Hindlimb muscle (tissue), 1 donor: Measurements from ENCODE around the gene LRRC71. TPM values are rescaled to one million over a fixed set of nuclear protein-coding genes. Genes with fewer than 3 reads are reported as not detected.
"Not testable (repeated sequence)": the region's sequence is repeated elsewhere in the genome, so short reads cannot be mapped to it uniquely, and the experiment has no call there.

Experiments used
- DNase-seq: peaks from one replicate; pipeline ENCODE4 v3.0.0-alpha.2; 2013
- polyA plus RNA-seq: library from polyadenylated mRNA; unstranded; fragments of 120-200 nt; gene quantifications from one replicate; pipeline ENCODE4 v1.2.1, GENCODE V29; 2013; ENCODE audit not compliant: insufficient read length

Gene LRRC71
- polyA plus RNA-seq, 1 donor, result 0.83 TPM

GRCh38 chr1:156905651-156906050 lies 14.8 kb upstream of the LRRC71 start:
- DNase-seq, result no peak

GRCh38 chr1:156906206-156906906 lies 14.1 kb upstream of the LRRC71 start:
- no peak for DNase-seq

- DNase-seq, result no peak
These were observed 11.9 kb upstream of the LRRC71 start for GRCh38 chr1:156908541-156908940.

- DNase-seq, result no peak
These were observed 11.5 kb upstream of the LRRC71 start for GRCh38 chr1:156908955-156909354.

- no peak for DNase-seq
These were observed 10.8 kb upstream of the LRRC71 start for GRCh38 chr1:156909671-156910070.

- DNase-seq, result no peak
These were observed 10.1 kb upstream of the LRRC71 start for GRCh38 chr1:156910309-156910782.

- DNase-seq, result no peak
These were observed 8.7 kb upstream of the LRRC71 start for GRCh38 chr1:156911577-156912298.

GRCh38 chr1:156912310-156912709 lies 8.1 kb upstream of the LRRC71 start:
- DNase-seq, result no peak

GRCh38 chr1:156912861-156913808 lies 7.3 kb upstream of the LRRC71 start:
- no peak for DNase-seq

GRCh38 chr1:156913809-156914387 lies 6.5 kb upstream of the LRRC71 start:
- DNase-seq, result no peak

- no peak for DNase-seq
These were observed 6.0 kb upstream of the LRRC71 start for GRCh38 chr1:156914440-156914856.

GRCh38 chr1:156921053-156921529 lies 659 bp downstream of the LRRC71 start:
- no peak for DNase-seq

- DNase-seq, result no peak
These were observed 2.7 kb downstream of the LRRC71 start for GRCh38 chr1:156922986-156923669.

- no peak for DNase-seq
These were observed 3.4 kb downstream of the LRRC71 start for GRCh38 chr1:156923670-156924477.

GRCh38 chr1:156924478-156925153 lies 4.2 kb downstream of the LRRC71 start:
- DNase-seq, result no peak

- DNase-seq, result no peak
These were observed 5.0 kb downstream of the LRRC71 start for GRCh38 chr1:156925154-156926010.

GRCh38 chr1:156926175-156926574 lies 5.7 kb downstream of the LRRC71 start:
- DNase-seq, result no peak

- not testable (repeated sequence) for DNase-seq
These were observed 6.3 kb downstream of the LRRC71 start for GRCh38 chr1:156926695-156927094.
